ENCODE data around the gene VKORC1. TPM values are rescaled to one million over a fixed set of nuclear protein-coding genes. Genes with fewer than 3 reads are reported as not detected.
A peak's percentile ranks its signal among the peaks of the same experiment; 100 is the strongest.

VKORC1 gene
- total and polyA plus RNA-seq, 7 donors, result 30.5 to 165 (median 107) TPM

DNA sequence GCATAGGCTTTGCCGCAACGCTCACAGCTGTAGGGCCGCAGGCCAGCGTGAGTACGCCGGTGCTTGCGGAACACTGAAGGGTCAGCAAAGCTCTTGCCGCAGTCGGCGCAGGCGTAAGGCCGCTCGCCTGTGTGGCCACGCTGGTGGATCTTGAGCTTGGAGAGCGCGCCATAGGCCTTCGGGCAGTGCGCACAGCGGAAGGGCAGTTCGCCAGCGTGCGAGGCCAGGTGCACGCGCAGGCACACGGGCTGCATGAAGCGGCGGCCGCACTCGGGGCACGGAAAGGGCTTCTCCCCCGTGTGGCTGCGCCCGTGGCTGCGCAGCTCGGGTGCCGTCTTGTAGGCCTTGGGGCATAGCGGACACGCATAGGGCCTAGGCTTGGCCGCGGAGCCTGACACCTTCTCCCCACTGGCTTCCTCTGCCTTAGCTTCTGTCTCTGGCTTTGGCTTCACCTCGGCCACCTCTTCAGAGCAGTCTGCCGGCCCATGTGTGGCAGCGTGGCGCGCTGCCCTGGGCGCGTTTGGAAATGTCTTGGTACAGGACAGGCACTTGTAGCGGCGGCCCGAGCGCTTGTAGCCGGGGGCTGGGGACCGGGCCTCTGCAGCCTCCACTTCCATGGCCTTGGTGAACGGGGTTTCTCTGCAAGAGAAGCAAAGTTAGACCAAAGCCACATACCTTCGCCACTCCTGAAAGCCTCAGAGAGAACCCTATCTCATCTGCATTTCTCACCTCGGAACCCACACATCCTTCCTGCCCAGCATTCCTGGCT lies 30.6 kb downstream of the VKORC1 start:
- Histone ChIP-seq H3K4me3 (no peak overlapping the region), H3K36me3 (peaks cover 8 to 28% (median 15%) of the 10 kb centered on the region in 4 donors), H3K9me3 (no peaks in the 10 kb centered on the region), H3K27ac (peak overlapping the region; percentile 50 to 66 (median 54)), H3K4me1 (peaks cover 0 to 18% (median 8%) of the 10 kb centered on the region in 4 donors), H3K27me3 (no peaks in the 10 kb centered on the region)
- TF ChIP-seq POLR2AphosphoS5 (IDR thresholded peaks at IDR 0.05) (no peak), POLR2A (IDR thresholded peaks at IDR 0.05) (no peak), EP300 (IDR thresholded peaks at IDR 0.05) (no peak)
- TF ChIP-seq, protein P1, sequence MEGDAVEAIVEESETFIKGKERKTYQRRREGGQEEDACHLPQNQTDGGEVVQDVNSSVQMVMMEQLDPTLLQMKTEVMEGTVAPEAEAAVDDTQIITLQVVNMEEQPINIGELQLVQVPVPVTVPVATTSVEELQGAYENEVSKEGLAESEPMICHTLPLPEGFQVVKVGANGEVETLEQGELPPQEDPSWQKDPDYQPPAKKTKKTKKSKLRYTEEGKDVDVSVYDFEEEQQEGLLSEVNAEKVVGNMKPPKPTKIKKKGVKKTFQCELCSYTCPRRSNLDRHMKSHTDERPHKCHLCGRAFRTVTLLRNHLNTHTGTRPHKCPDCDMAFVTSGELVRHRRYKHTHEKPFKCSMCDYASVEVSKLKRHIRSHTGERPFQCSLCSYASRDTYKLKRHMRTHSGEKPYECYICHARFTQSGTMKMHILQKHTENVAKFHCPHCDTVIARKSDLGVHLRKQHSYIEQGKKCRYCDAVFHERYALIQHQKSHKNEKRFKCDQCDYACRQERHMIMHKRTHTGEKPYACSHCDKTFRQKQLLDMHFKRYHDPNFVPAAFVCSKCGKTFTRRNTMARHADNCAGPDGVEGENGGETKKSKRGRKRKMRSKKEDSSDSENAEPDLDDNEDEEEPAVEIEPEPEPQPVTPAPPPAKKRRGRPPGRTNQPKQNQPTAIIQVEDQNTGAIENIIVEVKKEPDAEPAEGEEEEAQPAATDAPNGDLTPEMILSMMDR (IDR thresholded peaks at IDR 0.05), result no peak
- intact Hi-C loops (cut with DNase I), result no loop called here
- WGBS, 2 donors, result 84 to 95% methylated on average over 56 of the region's 56 CpGs
- DNase-seq, result no peak

DNA sequence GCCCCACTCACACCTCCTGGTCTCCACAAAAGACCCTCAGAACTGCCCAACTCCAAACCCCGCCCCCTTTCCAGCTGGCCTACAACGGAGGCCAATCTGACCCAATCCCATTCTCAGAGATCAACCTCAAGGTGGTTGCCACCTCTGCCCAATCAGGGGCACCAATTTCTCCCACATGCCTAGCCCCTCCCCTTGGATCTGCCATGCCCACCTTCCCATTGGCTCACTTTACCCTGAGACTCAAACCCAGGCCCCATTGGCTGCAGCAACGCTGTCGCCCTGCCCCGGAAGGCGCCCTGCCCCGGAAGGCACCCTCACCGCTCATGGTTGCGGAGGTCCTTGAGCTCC lies 31.1 kb downstream of the VKORC1 start:
- TF ChIP-seq POLR2AphosphoS5 (IDR thresholded peaks at IDR 0.05) (no peak), EP300 (IDR thresholded peaks at IDR 0.05) (no peak), POLR2A (IDR thresholded peaks at IDR 0.05) (no peak)
- TF ChIP-seq, protein P1 (IDR thresholded peaks at IDR 0.05), result no peak
- no peaks in the 10 kb centered on the region for H3K9me3 ChIP-seq
- intact Hi-C loops (cut with DNase I), result no loop called here
- H3K27ac ChIP-seq, result peak overlapping the region in 1 of 4 donors; percentile 66
- WGBS, 2 donors, result 95 to 97% methylated on average over 9 of the region's 9 CpGs
- H3K4me1 ChIP-seq, result peaks cover 0 to 18% (median 8%) of the 10 kb centered on the region in 4 donors
- no peak overlapping the region for H3K4me3 ChIP-seq
- no peak for DNase-seq
- no peaks in the 10 kb centered on the region for H3K27me3 ChIP-seq
- peaks cover 8 to 28% (median 15%) of the 10 kb centered on the region in 4 donors for H3K36me3 ChIP-seq

DNA sequence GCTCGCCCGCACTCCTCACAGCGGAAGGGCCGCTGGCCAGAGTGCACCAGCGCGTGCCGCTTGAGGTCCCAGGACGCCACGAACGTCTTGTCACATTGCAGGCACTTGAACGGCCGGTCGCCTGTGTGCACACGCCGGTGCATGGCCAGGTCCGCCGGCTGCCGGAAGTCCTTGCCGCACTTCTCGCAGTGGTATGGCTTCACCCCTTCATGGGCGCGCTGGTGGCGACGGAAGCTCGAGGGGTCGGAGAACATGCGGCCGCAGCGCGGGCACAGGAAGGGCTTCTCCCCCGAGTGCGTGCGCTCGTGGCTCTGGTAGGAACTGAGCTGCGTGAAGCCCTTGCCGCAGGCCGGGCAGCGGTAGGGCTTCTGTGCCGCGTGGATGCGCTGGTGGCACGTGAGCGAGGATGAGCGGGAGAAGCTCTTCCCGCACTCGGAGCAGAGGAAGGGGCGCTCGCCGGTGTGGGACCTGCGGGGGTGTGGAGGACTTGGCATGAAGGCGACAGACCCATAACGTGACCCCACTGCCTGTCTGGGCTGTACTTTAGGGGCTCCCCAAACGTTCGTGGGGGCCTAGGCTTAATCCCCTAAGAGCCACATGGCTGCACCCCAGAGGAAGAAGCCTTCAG lies 32.7 kb downstream of the VKORC1 start:
- H3K27me3 ChIP-seq, result no peaks in the 10 kb centered on the region
- no peak overlapping the region for H3K27ac ChIP-seq
- intact Hi-C loops (cut with DNase I), result no loop called here
- peaks cover 8 to 28% (median 15%) of the 10 kb centered on the region in 4 donors for H3K36me3 ChIP-seq
- TF ChIP-seq, protein P1 (IDR thresholded peaks at IDR 0.05), result no peak
- TF ChIP-seq EP300 (IDR thresholded peaks at IDR 0.05) (no peak), POLR2AphosphoS5 (IDR thresholded peaks at IDR 0.05) (no peak), POLR2A (IDR thresholded peaks at IDR 0.05) (no peak)
- 97% methylated on average over 54 of the region's 54 CpGs for whole genome bisulfite sequencing, 2 donors
- no peaks in the 10 kb centered on the region for H3K9me3 ChIP-seq
- no peak overlapping the region for H3K4me3 ChIP-seq
- no peak for DNase-seq
- peaks cover 0 to 18% (median 8%) of the 10 kb centered on the region in 4 donors for H3K4me1 ChIP-seq

DNA sequence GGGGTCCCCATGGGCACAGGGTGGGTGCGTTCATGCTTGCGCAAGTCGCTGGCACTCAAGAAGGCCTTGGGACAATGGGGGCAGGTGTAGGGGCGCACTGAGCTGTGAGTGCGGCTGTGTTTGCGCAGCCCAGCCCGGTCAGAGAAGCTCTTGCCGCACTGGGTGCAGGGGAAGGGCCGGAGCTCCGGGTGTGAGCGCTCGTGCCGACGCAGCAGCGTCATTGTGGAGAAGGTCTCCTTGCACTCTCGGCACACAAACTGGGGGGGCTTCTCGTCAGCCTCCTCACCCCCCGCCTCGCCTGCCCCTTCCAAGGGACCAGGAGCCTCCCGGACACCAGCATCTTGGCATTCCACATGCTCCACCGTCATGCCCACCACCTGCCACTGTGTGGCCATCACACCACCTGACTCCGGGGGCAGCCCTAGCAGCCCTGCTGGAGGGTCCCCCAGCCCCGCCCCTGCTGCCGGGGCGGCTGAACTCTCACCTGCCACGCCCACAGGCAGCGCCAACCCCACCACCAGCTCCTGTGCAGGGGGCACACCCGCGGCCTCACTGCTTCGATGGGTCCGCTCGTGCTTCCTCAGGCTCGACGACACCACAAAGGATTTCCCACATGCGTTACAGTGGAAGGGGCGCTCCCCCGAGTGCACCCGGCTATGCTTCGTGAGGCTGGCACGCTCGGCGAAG lies 33.3 kb downstream of the VKORC1 start:
- TF ChIP-seq POLR2A (IDR thresholded peaks at IDR 0.05) (no peak), EP300 (IDR thresholded peaks at IDR 0.05) (no peak), POLR2AphosphoS5 (IDR thresholded peaks at IDR 0.05) (no peak)
- TF ChIP-seq, protein P1 (IDR thresholded peaks at IDR 0.05), result no peak
- Histone ChIP-seq H3K36me3 (peaks cover 8 to 28% (median 15%) of the 10 kb centered on the region in 4 donors), H3K4me3 (no peak overlapping the region), H3K9me3 (no peaks in the 10 kb centered on the region), H3K27ac (no peak overlapping the region), H3K4me1 (peaks cover 0 to 18% (median 8%) of the 10 kb centered on the region in 4 donors), H3K27me3 (no peaks in the 10 kb centered on the region)
- intact Hi-C loops (cut with DNase I), result no loop called here
- DNase-seq, result no peak
- WGBS, 2 donors, result 96 to 97% methylated on average over 42 of the region's 42 CpGs
